ENCODE results near the gene MYOD1. TPM values are rescaled to one million over a fixed set of nuclear protein-coding genes. Genes with fewer than 3 reads are reported as not detected.

Gene MYOD1
- total RNA-seq, 4 donors from 2014 or later: not detected

DNA sequence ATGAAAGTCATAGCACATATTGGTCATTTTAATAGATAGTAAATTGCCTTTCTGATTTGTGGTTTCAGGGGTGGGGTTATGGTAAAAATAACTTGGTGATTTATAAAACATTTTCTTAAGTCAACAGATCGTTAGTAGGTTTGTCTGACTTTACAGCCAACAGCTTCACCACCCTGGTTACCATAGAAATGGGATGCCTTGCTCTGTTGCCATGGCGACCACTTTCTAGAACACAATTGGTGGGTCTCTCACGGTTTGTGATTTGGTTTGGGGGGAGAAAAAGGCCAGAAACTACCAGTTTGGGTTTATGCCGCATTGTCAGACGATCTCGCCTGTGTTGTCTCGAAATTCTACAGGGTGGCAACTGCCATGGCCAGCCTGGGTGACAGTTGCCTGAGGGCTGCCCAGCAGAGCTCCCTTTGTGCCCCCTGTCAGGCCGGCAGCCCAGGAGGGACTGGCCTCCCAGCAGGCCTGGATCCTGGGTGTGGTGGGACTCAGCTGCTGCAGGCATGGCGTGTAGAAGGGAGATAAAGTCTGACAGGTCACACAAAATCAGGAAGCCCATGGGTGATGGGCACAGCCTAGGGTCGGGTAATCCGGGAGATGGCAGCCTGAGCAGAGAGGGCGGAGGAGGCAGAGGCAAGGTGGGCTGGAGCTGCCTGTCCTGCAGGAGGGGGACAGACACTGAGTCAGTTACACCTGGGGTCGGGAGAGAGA is 46.1 kb downstream of the MYOD1 start:
- TF ChIP-seq POLR2AphosphoS5 (IDR thresholded peaks at IDR 0.05) (no peak), CTCF (IDR thresholded peaks at IDR 0.05) (no peak), POLR2A (IDR thresholded peaks at IDR 0.05) (no peak), EP300 (IDR thresholded peaks at IDR 0.05; ENCODE audit: low read depth) (no peak)
- H3K27ac ChIP-seq: no peak overlapping the region
- no peak overlapping the region for H3K4me3 ChIP-seq
- H3K9me3 ChIP-seq: no peaks in the 10 kb centered on the region
- no peak for DNase-seq
- H3K4me1 ChIP-seq: peaks cover 3 to 10% (median 7%) of the 10 kb centered on the region in 4 donors
- H3K36me3 ChIP-seq: no peaks in the 10 kb centered on the region
- intact Hi-C loops (cut with DNase I; ENCODE audit: low total_unique reads): no loop called here
- WGBS, 2 donors (ENCODE audit: low coverage in 1 of 2): 78 to 79% methylated on average over 6 to 11 of the region's 13 CpGs
- no peaks in the 10 kb centered on the region for H3K27me3 ChIP-seq
- in situ Hi-C loops (cut with MboI; ENCODE audit: low pct_ligation_motif_present in 1 of 4, low pct_unique_long_range_greater_than_20kb in 1 of 4, low sequenced_read_pairs in 3 of 4): no loop called here

DNA sequence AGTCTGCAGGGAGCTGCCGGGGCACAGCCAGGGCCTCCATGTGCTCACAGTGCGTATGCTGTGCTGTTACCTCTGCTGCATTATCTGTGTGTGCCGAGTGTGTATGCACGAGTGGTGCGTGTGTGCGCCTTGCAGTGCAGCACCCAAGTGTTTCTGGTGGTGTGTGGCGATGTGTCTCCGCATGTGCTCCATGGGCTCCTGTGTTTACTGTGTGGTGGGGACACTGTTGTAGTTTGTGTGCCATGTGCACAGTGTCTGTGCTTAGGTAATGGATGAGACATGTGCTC is 46.6 kb downstream of the MYOD1 start:
- Histone ChIP-seq H3K9me3 (no peaks in the 10 kb centered on the region), H3K27ac (no peak overlapping the region), H3K4me1 (peaks cover 3 to 13% (median 10%) of the 10 kb centered on the region in 4 donors), H3K27me3 (no peaks in the 10 kb centered on the region), H3K36me3 (no peaks in the 10 kb centered on the region), H3K4me3 (no peak overlapping the region)
- 93 to 100% methylated on average over 1 to 8 of the region's 8 CpGs for WGBS, 2 donors (ENCODE audit: low coverage in 1 of 2)
- TF ChIP-seq CTCF (IDR thresholded peaks at IDR 0.05) (no peak), EP300 (IDR thresholded peaks at IDR 0.05; ENCODE audit: low read depth) (no peak), POLR2A (IDR thresholded peaks at IDR 0.05) (no peak), POLR2AphosphoS5 (IDR thresholded peaks at IDR 0.05) (no peak)
- in situ Hi-C loops (cut with MboI; ENCODE audit: low pct_ligation_motif_present in 1 of 4, low pct_unique_long_range_greater_than_20kb in 1 of 4, low sequenced_read_pairs in 3 of 4) (no loop called here), intact Hi-C loops (cut with DNase I; ENCODE audit: low total_unique reads) (no loop called here)
- DNase-seq: no peak

DNA sequence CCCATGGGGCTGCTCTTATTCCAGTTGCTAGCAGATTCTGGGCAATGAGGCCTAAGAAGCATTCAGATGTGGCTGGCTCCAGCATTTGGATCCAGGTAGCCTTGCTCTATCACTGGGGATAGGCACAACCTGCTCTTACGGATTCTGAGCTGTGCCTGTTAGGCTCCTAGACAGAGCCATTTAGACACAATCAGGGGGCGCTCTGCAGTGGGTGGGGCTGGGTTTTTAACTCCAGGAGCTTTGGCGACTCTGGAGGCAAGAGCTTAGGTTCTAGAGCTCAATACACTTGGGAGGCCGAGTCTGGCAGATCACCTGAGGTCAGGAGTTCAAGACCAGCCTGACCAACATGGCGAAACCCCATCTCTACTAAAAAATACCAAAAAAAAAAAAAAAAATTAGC is 47.2 kb downstream of the MYOD1 start:
- Histone ChIP-seq H3K27me3 (no peaks in the 10 kb centered on the region), H3K4me3 (no peak overlapping the region), H3K9me3 (no peaks in the 10 kb centered on the region), H3K4me1 (peaks cover 3 to 13% (median 10%) of the 10 kb centered on the region in 4 donors), H3K36me3 (no peaks in the 10 kb centered on the region), H3K27ac (no peak overlapping the region)
- DNase-seq: no peak
- TF ChIP-seq EP300 (IDR thresholded peaks at IDR 0.05; ENCODE audit: low read depth) (no peak), CTCF (IDR thresholded peaks at IDR 0.05) (no peak)
- in situ Hi-C loops (cut with MboI; ENCODE audit: low pct_ligation_motif_present in 1 of 4, low pct_unique_long_range_greater_than_20kb in 1 of 4, low sequenced_read_pairs in 3 of 4): no loop called here
- 87% methylated on average over 5 of the region's 5 CpGs; no CpG with 5 or more reads in 1 of the 2 donors for WGBS, 2 donors (ENCODE audit: low coverage in 1 of 2)
- intact Hi-C loops (cut with DNase I; ENCODE audit: low total_unique reads): no loop called here

- no peak for TF ChIP-seq POLR2A (IDR thresholded peaks at IDR 0.05)
- no peak for TF ChIP-seq CTCF (IDR thresholded peaks at IDR 0.05)
- no peak for TF ChIP-seq POLR2AphosphoS5 (IDR thresholded peaks at IDR 0.05)
- no peak for TF ChIP-seq EP300 (IDR thresholded peaks at IDR 0.05; ENCODE audit: low read depth)
- H3K4me3 ChIP-seq: no peak overlapping the region
- H3K9me3 ChIP-seq: no peaks in the 10 kb centered on the region
- no peaks in the 10 kb centered on the region for H3K27me3 ChIP-seq
- in situ Hi-C loops (cut with MboI; ENCODE audit: low pct_ligation_motif_present in 1 of 4, low pct_unique_long_range_greater_than_20kb in 1 of 4, low sequenced_read_pairs in 3 of 4): no loop called here
- intact Hi-C loops (cut with DNase I; ENCODE audit: low total_unique reads): no loop called here
- WGBS, 2 donors (ENCODE audit: low coverage in 1 of 2): 57 to 76% methylated on average over 2 to 6 of the region's 7 CpGs
- no peaks in the 10 kb centered on the region for H3K36me3 ChIP-seq
- no peak for DNase-seq
- H3K27ac ChIP-seq: no peak overlapping the region
- H3K4me1 ChIP-seq: peaks cover 3 to 13% (median 10%) of the 10 kb centered on the region in 4 donors
These were observed 48.0 kb downstream of the MYOD1 start for GRCh38 chr11:17767301-17767885.

All from transverse colon (tissue), 4 donors.